AG10803 (cell line): Measurements from ENCODE around the gene KDM4B.

Source experiments
- DNase-seq: peaks from one replicate; pipeline ENCODE4 v3.0.0; 2010; ENCODE audit warnings: low read depth
- H3K4me3 ChIP-seq: 2 replicates; pipeline ENCODE4 v1.5.1; 2011; ENCODE audit warnings: mild to moderate bottlenecking, low read length, control low read depth
- TF ChIP-seq, protein P1 (sequence below): conservative IDR thresholded peaks from 2 replicates; pipeline ENCODE4 v1.5.1; 2011; ENCODE audit warnings: mild to moderate bottlenecking, low read length, control low read depth, inconsistent platforms

The KDM4B gene

DNA sequence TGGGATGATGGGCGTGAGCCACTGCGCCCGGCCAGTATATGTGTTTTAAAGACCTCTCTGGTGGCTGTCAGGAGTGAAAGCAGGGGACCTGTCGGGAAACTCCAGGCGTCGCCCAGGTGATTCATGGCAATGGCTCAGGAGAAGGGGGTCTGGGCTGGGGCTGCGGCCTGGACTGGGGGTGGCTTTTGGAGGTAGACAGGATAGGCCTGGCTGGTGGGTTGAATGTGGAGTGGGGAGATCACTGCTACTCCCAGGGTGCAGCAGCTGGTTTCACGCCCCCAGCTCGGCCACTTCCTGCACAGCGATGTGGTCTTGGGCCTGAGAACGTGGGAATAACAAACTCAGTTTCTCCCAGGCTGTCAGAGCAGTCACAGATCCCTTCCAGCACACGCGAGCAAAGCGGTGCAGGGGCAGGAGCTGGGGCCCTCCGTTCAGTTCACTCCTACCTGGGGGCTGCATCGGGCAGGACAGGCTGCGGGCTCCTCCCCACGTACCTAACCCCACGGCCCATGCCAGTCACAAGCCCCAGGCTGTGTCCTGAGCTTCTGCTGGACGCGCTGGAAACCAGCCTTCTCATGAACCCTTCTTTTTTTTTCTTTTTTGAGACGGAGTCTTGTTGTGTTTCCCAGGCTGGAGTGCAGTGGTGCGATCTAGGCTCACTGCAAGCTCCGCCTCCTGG is 18.9 kb downstream of the KDM4B start:
- H3K4me3 ChIP-seq, result no peak overlapping the region
- TF ChIP-seq, protein P1, sequence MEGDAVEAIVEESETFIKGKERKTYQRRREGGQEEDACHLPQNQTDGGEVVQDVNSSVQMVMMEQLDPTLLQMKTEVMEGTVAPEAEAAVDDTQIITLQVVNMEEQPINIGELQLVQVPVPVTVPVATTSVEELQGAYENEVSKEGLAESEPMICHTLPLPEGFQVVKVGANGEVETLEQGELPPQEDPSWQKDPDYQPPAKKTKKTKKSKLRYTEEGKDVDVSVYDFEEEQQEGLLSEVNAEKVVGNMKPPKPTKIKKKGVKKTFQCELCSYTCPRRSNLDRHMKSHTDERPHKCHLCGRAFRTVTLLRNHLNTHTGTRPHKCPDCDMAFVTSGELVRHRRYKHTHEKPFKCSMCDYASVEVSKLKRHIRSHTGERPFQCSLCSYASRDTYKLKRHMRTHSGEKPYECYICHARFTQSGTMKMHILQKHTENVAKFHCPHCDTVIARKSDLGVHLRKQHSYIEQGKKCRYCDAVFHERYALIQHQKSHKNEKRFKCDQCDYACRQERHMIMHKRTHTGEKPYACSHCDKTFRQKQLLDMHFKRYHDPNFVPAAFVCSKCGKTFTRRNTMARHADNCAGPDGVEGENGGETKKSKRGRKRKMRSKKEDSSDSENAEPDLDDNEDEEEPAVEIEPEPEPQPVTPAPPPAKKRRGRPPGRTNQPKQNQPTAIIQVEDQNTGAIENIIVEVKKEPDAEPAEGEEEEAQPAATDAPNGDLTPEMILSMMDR, result no peak
- no peak for DNase-seq

DNA sequence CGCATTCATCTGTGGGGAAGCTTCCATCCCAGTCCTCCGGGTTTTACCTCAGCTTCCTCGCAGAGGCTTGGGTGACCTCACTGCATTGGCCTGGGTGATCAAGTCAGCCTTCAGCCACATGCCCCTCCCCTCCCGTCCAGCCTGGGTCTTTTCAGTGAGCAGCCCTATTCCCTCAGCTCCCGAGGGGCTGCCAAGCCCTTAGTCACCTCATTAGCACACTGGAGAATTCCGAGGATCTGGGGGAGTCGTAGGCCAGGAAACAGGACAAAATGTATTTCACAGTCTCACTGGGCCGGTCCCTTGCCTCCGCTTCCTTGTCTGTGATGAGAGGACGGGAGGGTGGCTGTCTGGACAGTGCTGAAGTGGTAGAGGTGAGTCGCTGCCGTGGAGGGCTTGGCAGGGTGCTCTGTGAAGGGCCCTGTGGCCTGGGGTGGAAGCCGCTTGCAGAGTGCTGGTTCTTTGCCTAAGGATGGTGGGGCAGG is 19.9 kb downstream of the KDM4B start:
- H3K4me3 ChIP-seq, result peak overlapping the region; percentile 34
- DNase-seq, result peak; percentile 90
- TF ChIP-seq, protein P1, result no peak

DNA sequence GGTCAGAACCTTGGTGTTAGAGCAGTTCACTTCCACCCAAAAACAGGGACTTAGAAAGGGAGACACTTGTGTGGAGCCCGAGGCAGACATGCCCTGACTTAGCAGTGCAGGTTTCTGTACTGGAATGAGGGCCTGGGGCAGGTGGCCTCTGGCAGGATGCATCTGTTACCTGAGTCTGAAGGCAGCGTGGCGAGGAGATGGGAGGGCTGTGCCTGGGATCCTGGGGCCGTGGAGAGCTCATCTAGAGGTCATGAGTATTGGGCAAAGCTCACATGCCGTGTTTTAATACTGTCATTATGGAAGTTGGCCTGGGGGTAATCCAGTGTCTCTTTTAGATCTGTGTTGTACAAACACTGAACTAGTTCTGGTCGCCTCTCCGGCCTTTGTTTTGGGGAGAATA is 21.4 kb downstream of the KDM4B start:
- no peak for DNase-seq
- H3K4me3 ChIP-seq, result no peak overlapping the region
- TF ChIP-seq, protein P1, result no peak

DNA sequence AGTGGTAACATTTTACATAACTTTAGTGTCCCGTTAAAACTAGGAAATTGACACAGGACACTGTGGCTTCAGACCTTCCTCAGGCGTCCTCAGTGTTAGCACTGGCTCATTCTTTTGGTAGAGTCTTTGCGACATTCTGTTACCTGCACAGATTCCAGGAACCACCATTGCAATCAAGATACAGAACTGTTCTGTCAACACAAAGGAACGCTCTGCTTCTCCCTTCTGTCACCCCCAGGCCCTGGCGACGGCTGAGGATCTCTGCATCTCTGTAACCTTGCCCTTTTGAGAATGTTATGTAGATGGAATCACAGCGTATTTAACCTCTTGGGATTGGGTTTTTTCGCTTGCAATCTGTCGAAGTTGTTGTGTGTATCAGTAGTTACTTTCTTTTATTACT is 22.6 kb downstream of the KDM4B start:
- no peak for DNase-seq
- TF ChIP-seq, protein P1, result no peak

DNA sequence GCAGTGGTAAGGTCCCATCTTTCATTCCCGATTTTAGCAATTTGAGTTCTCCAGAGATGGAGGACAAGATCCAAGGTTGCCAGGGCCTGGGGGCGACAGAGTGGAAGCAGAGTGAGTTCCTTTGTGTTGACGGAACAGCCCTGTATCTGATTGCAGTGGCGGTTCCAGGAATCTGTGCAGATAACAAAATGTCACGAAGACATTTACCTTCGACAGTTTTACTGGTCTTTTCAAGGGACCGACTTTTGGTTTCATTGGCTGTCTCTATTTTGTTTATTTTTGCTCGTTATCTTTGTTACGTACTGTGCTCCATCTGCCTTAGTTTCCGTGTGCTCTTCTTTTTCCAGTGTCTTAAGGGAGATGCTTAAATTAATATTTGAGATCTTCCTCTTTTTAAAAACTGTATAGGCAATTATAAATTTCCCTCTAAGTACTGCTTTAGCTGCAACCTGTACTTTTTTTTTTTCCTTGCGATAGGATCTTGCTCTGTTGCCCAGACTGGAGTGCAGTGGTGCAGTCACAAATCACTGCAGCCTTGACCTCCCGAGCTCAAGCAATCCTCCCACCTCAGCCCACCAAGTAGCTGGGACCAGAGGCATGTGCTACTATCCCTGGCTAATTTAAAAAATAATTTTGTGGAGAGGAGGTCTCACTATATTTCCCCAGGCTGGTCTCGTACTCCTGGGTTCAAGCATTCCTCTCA is 23.2 kb downstream of the KDM4B start:
- no peak overlapping the region for H3K4me3 ChIP-seq
- TF ChIP-seq, protein P1, result no peak

More for the DNA sequence above, 22.6 kb downstream of the KDM4B start:
- H3K4me3 ChIP-seq, result no peak overlapping the region

DNA sequence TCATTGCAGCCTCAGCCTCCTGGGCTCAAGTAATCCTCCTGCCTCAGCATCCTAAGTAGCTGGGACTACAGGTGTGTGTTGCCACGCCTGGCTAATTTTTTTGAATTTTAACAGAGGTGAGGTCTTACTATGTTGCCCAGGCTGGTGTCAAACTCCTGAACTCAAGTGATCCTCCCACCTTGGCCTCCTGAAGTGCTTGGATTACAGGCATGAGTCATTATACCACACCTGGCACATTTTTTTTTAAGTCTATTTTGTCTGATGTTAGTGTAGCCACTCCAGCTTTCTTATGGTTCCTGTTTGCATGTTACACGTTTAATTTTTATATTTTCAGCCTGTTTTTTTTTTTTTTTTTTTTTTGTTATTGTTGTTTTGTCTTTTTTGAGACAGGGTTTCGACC is 24.8 kb downstream of the KDM4B start:
- TF ChIP-seq, protein P1, result no peak
- no peak for DNase-seq
- no peak overlapping the region for H3K4me3 ChIP-seq

More for the DNA sequence above, 23.2 kb downstream of the KDM4B start:
- DNase-seq, result no peak

DNA sequence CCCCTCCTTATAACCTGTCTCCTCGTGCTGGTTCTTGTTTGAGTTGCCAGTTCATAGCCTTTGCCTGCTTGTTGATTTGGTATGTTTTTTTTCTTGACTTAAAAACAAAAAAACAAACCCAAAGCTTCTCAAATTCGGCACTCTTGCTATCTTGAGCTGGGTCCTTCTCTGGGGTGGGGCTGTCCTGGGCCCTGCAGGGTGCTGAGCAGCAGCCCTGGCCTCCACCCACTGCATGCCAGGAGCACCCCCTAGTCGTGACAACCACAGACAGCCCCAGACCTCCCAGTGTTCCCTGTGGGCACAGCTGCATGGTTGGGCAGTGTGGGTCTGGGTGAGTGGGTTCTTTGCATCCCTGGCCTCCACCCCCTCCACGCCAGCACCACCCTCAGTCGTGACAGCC is 27.8 kb downstream of the KDM4B start:
- H3K4me3 ChIP-seq, result no peak overlapping the region
- TF ChIP-seq, protein P1, result no peak
- DNase-seq, result no peak
